ENCODE data around the gene ZNF668. TPM values are rescaled to one million over a fixed set of nuclear protein-coding genes. Genes with fewer than 3 reads are reported as not detected.

The ZNF668 gene
- total and polyA plus RNA-seq, 4 donors: 4.0 to 13.2 (median 10.7) TPM

- Histone ChIP-seq H3K9me3 (ENCODE audit: control insufficient read depth in 4 of 4, insufficient read depth in 3 of 4, low read length in 3 of 4) (no peaks in the 10 kb centered on the region), H3K4me3 (no peak within 1 kb of the TSS), H3K36me3 (ENCODE audit: control insufficient read depth in 4 of 4, insufficient read depth in 4 of 4, low read length in 4 of 4) (peaks cover 0 to 24% (median 2%) of the 10 kb centered on the region in 4 donors), H3K27me3 (ENCODE audit: control insufficient read depth in 3 of 3, insufficient read depth in 3 of 3, low read length in 2 of 3) (no peaks in the 10 kb centered on the region), H3K4me1 (ENCODE audit: control insufficient read depth in 5 of 5, insufficient read depth in 5 of 5, low read length in 5 of 5) (peaks cover 0 to 4% (median 3%) of the 10 kb centered on the region in 5 donors), H3K27ac (ENCODE audit: low read depth in 1 of 2, low read length in 1 of 2) (no peak within 1 kb of the TSS), H3K9ac (ENCODE audit: insufficient read depth in 1 of 2, low read length in 2 of 2) (no peak within 1 kb of the TSS)
- no peak for TF ChIP-seq CTCF (IDR thresholded peaks at IDR 0.05; ENCODE audit: control extremely low read depth, extremely low read depth)
- ATAC-seq (ENCODE audit: insufficient read depth, low FRiP score) (no peak), DNase-seq (no peak)
- 86 to 93% methylated on average over 12 to 15 of the region's 15 CpGs for WGBS, 2 donors
Measured at GRCh38 chr16:31088459-31089183, 14.6 kb upstream of the ZNF668 start, which contains the start of gene PRSS53. Gene PRSS53, minus strand, starts transcription at chr16:31088943. Its CDS starts 134 bp downstream, at chr16:31088809.

GRCh38 chr16:31087971-31088370, 13.9 kb upstream of the ZNF668 start:
- Histone ChIP-seq H3K27me3 (ENCODE audit: control insufficient read depth in 3 of 3, insufficient read depth in 3 of 3, low read length in 2 of 3) (no peaks in the 10 kb centered on the region), H3K4me3 (no peak overlapping the region), H3K4me1 (ENCODE audit: control insufficient read depth in 5 of 5, insufficient read depth in 5 of 5, low read length in 5 of 5) (peaks cover 0 to under 1% (median 0%) of the 10 kb centered on the region in 5 donors), H3K9ac (ENCODE audit: insufficient read depth in 1 of 2, low read length in 2 of 2) (no peak overlapping the region), H3K9me3 (ENCODE audit: control insufficient read depth in 4 of 4, insufficient read depth in 3 of 4, low read length in 3 of 4) (no peaks in the 10 kb centered on the region), H3K27ac (ENCODE audit: low read depth in 1 of 2, low read length in 1 of 2) (no peak overlapping the region), H3K36me3 (ENCODE audit: control insufficient read depth in 4 of 4, insufficient read depth in 4 of 4, low read length in 4 of 4) (peaks cover 0 to 24% (median 2%) of the 10 kb centered on the region in 4 donors)
- no peak for TF ChIP-seq CTCF (IDR thresholded peaks at IDR 0.05; ENCODE audit: control extremely low read depth, extremely low read depth)
- 84 to 88% methylated on average over 5 of the region's 5 CpGs for WGBS, 2 donors
- ATAC-seq (ENCODE audit: insufficient read depth, low FRiP score) (no peak), DNase-seq (no peak)

- Histone ChIP-seq H3K36me3 (ENCODE audit: control insufficient read depth in 4 of 4, insufficient read depth in 4 of 4, low read length in 4 of 4) (peaks cover 0 to 26% (median 3%) of the 10 kb centered on the region in 4 donors), H3K27ac (ENCODE audit: low read depth in 1 of 2, low read length in 1 of 2) (no peak overlapping the region), H3K9ac (ENCODE audit: insufficient read depth in 1 of 2, low read length in 2 of 2) (no peak overlapping the region), H3K27me3 (ENCODE audit: control insufficient read depth in 3 of 3, insufficient read depth in 3 of 3, low read length in 2 of 3) (no peaks in the 10 kb centered on the region), H3K4me3 (no peak overlapping the region), H3K9me3 (ENCODE audit: control insufficient read depth in 4 of 4, insufficient read depth in 3 of 4, low read length in 3 of 4) (no peaks in the 10 kb centered on the region), H3K4me1 (ENCODE audit: control insufficient read depth in 5 of 5, insufficient read depth in 5 of 5, low read length in 5 of 5) (no peaks in the 10 kb centered on the region)
- no peak for ATAC-seq (ENCODE audit: insufficient read depth, low FRiP score)
- DNase-seq: no peak
- 93 to 94% methylated on average over 8 of the region's 8 CpGs for WGBS, 2 donors
- TF ChIP-seq CTCF (IDR thresholded peaks at IDR 0.05; ENCODE audit: control extremely low read depth, extremely low read depth): no peak
Measured at GRCh38 chr16:31087481-31087880, 13.4 kb upstream of the ZNF668 start.

GRCh38 chr16:31086629-31086906, 12.5 kb upstream of the ZNF668 start:
- WGBS, 2 donors: 86 to 87% methylated on average over 6 of the region's 6 CpGs
- Histone ChIP-seq H3K36me3 (ENCODE audit: control insufficient read depth in 4 of 4, insufficient read depth in 4 of 4, low read length in 4 of 4) (peaks cover 0 to 31% (median 6%) of the 10 kb centered on the region in 4 donors), H3K4me1 (ENCODE audit: control insufficient read depth in 5 of 5, insufficient read depth in 5 of 5, low read length in 5 of 5) (no peaks in the 10 kb centered on the region), H3K9ac (ENCODE audit: insufficient read depth in 1 of 2, low read length in 2 of 2) (no peak overlapping the region), H3K27ac (ENCODE audit: low read depth in 1 of 2, low read length in 1 of 2) (no peak overlapping the region), H3K9me3 (ENCODE audit: control insufficient read depth in 4 of 4, insufficient read depth in 3 of 4, low read length in 3 of 4) (no peaks in the 10 kb centered on the region), H3K27me3 (ENCODE audit: control insufficient read depth in 3 of 3, insufficient read depth in 3 of 3, low read length in 2 of 3) (no peaks in the 10 kb centered on the region), H3K4me3 (no peak overlapping the region)
- ATAC-seq (ENCODE audit: insufficient read depth, low FRiP score) (no peak), DNase-seq (no peak)
- TF ChIP-seq CTCF (IDR thresholded peaks at IDR 0.05; ENCODE audit: control extremely low read depth, extremely low read depth): no peak
